Stimulated activated CD4-positive, alpha-beta T cell treated with anti-CD3 and anti-CD28 coated beads, Interleukin-1b, Interleukin-23, amount 100 ng/mL, for 4 hours (primary cell): ENCODE results near the gene LZIC.

Source experiments
- DNase-seq, 2 donors: peaks; one replicate each; pipeline ENCODE4 v3.0.0-alpha.2; 2020; ENCODE audit warnings: low read depth in 2 of 2

Gene LZIC

DNA sequence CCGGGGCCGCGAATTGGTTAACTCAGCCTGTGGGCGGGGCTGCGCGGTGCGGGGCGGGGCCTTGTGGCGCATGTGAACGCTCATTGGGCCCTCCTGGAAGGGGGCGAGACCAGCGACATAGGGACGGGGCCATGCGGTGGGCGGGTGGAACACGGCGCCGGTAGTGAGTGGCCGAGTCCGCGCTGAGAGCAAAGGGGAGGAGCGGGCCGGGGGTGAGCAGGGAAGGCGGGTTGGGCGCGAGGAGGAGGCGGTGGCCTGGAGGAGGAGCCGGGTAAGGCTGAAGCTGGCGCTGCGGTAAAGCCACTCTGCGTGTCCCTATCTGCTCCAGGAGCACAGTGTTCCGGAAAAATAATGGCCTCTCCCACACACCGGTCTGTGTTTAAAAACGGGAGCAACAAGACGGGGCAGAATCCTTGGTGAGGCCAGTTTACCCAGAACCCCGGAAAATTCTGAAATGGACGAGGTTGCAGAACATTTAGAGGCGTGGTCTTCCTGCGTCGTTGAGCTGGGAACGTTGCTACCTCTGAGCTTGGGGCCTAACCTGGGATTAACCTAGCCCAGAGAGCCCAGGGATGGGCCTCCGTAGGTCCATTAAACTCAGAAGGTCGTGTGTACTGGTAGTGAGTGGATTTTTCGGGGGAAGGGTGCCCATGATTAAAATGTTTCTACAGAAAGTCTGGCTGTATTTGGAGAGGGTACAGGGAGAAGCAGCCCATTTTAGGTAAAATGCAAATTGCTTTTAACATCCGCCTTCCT lies 32.6 kb downstream of the LZIC start:
- DNase-seq, result peak; percentile 100

DNA sequence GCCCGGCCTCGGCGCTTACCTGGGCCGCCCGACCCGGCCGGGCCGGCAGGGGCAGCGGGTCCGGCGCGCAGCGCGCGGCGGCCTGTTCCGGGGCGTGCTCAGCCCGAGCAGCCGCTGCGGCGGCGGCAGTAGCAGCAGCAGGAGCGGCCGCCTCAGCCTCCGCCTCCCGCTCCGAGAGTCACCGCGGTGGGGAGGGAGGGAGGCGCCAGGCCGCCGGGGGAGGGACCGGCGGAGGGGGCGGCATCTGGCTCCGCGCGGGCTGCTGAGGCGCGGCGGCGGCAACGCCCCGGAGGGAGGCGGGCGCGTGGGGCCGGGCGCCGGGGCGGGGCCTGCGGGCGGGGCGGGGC lies 33.1 kb downstream of the LZIC start, which contains the start of gene CTNNBIP1:
Gene CTNNBIP1, minus strand, starts transcription at position 194 of the 347 bp plus-strand sequence. CDS start 38,205 bp downstream, outside the sequence.
- DNase-seq, result no peak

DNA sequence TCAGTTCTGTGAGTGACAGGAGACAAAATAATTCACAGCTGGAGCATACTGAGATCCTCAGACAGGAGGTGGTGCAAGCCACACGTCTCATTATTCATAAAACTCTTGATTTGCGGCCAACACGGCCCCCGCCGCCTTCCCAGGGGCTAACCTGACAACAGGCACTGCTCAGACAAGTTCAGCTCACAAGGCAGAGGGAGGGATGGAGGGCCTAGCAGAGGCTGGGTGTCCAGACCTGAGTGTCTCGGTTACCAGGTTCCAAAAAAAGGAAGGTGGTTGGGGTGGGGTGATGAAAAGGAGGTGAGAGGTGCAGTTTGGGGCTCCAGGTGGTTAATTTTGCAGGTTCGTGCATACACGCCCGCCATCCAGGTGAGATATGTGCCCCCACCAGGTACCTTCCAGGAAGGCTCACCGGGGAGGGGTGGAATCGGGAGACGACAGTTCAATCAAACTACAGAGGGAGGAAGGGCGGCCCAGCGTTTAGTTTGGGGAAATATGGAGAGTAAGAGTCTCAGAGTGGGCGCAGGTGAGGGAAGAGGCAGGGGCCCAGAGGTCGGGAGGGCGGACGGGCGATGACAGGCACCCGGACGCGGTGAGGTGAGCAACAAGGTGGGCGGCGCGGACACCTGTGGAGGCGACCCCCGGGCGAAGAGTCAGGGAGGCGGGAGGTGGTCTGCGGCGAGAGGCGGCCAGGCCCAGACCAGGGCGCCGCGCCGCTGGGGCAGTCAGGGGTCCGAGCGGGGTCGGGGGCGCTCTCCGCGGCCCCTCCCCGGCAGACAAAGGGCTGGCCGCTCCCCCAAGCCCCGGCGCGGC lies 33.8 kb downstream of the LZIC start:
- peak; percentile 0 to 18 for DNase-seq

DNA sequence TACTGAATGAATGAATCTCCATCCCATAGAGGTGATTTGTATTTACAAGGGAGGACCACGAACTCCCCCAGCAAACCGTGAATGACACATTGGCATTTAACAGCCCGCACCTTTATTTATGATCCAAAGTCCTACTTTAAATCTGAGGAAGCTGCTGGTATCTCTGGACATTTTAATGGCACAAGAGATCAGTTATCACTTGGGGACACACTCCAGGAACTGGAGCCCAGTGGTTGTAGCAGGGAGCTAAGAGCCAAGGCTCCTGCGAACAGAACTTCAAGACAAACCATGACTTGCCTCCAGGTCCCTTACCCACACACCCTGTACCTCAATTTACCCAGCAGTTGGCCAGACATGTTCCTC lies 34.3 kb downstream of the LZIC start:
- no peak for DNase-seq

DNA sequence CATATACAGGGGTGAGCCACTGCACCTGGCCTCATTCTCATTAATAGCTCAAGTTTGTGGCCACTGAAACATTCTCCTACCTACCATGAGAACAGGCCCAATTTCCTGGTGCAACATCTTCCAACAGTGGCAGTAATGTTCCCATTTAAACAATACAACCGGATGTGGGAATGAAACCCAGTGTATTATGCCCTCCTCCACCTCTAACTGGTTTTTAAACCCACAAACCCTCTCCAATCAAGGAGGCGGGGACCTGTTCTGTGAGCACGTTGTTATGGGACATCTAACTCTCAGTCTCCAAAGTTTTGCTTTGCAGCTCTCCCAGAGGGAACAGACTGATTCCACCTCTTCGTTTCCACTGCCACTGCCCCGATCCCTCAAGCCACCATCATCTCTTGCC lies 35.8 kb downstream of the LZIC start:
- DNase-seq, result no peak

DNA sequence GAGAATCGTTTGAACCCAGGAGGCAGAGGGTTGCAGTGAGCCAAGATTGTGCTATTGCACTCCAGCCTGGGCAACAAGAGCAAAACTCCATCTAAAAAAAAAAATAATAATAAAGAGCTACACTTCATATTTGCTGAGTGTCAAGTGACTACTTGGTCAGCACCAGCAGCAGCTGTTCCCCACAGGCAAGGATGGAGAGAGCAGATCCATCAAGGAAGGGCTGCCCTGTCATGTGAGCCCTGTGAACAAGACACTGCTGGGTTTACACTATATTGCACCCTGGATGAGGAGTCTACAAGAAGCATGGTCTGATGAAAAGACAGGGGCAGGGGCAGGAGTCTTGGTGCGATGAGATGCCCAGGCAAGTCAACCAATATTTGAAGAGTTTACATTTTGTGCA lies 36.7 kb downstream of the LZIC start:
- no peak for DNase-seq

DNA sequence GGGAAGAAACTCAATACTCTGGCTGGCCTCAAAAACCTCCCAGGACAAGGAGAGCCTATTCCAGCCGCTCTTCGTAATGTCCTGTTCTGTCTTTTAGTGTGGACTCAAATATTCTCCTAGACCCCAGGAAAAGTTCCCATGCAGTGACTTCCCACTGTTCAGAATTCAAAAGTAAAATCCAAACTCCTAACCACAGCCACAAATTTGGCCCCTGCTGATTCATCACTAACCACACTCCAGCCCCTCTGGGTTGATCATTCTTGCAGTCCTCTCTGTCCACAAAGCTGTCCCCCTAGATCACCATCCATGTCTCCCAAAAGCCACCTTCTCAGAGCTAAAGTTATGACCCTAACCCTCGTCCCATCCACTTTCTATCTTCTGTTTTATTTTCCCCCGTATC lies 38.2 kb downstream of the LZIC start:
- DNase-seq, result no peak

DNA sequence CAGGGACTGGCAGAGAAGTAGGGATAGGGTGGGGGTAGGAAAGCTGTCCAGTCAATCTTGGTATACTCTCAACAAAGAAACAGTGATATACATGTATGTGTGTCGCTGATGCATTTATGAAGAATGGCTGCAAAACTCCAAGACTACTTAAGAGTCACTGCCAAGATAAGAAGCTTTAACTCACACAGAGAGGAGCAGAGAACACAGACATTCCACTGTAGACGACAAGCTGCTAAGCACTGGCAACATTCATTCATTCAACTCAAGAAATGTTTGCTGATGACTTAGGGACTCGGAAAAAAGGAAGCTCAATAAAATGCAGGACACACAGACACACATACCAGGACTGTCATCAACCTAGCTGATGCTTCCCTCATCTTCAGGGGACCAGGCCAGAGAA lies 38.6 kb downstream of the LZIC start:
- no peak for DNase-seq

DNA sequence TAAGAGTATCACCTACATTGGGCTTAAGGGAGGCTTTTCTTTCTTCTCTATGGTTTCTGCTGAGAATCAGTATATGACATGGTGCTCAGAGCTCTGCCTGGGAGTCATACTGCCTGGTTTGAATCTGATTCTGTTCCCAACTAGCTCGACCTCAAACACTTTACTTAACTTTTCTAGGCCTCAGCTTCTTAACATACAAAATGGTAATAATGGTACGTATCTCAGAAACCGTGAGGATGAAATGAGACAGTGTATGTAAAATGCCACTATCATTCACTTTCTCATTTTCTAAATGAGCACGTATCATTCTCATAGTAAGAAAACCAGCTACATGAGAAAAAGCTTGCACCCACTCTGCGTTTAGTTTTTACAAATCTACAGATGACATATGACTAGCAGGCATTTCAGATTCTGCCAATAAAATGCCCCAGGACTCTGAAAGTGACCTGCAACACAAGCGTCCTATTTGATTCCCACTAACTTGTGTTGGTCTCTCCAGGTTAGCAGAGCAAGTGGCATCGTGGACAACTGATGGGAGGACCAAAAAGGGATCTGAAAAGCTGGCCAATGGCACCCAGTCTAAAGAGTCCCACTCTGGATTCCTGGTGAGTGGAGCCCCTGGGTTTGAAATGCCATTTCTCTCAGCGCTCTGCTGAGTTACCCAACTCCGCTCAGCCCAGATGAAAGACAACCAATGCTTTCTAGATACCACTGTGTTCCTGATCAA lies 39.2 kb downstream of the LZIC start:
- no peak for DNase-seq

DNA sequence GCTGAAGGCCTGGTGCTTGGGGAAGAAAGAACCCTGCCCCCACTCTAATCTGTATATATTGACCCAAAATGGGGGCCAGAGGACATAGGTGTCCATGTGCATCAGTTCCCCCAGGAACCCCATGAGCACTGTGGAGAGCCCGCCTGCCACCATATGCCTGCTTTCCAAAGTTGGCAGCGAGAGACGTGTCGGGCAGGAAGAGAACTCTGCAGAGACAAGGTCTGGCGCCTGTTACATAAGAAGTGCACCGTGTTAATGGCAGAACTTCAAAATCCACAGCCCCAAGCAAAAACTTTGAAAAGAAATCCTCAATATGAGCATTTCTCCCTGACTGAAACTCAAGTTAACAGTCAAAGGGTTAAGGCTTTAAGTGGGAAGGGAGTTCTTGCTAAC lies 41.1 kb downstream of the LZIC start:
- no peak for DNase-seq

DNA sequence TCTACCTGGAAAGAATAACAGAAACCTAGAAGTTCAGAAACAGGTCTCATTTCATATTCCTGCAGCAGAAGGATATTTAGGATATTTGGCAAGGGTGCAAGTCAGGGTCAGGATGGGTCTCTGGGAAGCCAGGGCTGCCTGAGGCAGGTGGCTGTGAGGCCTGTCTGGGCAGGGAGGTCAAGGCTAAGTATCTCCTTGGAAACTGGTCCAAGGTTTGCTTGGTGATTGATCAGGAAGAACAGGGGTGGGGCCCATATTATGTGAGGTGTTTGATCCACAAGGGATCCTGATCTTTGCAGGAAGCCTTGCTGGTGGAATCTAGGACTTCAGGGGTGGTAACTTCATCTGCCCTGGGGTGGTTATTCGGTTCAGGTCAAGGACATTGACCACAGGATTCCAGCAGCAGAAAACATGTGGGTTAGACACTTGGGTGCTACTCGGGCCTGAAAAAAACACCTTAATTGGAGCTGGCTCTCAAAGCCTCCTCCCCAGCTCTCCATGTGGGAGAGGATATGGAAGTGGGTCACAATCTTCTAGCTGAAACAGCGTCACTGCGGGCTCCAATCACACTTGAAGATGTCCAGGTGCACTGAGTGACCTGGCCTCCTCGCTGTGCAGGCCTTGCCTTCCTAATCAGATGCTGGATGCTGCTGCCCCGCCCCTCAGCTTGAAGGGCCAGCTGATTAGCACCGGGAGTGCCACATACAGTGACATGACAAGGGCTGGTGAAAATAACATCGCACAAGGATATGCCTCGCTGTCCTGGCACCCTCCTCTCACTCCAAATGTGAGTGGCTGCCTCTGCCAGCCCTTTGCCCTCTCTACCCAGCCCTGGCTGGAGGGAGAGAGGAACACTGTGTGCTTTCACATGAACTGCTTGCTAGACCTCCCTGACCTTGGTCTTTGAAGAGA lies 41.8 kb downstream of the LZIC start:
- no peak for DNase-seq

DNA sequence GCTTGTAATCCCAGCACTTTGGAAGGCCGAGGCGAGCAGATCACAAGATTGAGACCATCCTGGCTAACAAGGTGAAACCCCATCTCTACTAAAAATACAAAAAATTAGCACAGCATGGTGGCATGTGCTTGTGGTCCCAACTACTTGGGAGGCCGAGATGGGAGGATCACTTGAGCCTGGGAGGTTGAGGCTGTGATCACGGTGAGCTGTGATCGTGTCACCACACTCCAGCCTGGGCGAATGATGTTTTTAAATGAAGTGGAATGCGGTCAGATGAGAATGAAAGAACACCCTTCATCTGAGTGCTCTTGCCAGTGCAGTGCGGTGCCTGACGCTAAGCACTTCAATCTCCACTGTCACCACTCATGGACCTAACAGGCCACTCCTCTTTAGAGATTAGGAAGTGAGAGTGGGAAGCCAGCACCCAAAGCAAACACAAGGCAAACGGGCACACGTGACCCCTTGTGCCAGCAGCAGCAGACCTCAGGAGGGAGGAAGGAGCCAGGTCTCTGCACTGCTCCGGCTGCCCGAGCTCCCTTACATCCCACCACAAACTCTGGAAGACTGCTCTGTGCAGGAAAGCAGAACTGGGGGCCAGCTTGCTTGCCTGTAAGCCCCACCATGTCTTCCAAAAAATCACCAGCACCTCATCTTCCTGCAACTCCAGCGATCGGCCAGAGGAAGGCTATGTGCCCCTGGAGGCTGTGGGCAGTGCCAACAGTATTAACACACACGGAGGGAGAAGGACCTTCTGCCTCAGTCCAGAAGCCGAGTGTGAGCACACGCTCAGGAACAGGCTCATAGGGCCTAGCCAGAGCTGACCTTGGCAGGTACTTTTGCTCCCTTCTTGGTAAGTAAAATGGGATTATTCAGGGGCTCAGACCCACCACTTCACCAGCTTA lies 42.8 kb downstream of the LZIC start:
- DNase-seq, result no peak

DNA sequence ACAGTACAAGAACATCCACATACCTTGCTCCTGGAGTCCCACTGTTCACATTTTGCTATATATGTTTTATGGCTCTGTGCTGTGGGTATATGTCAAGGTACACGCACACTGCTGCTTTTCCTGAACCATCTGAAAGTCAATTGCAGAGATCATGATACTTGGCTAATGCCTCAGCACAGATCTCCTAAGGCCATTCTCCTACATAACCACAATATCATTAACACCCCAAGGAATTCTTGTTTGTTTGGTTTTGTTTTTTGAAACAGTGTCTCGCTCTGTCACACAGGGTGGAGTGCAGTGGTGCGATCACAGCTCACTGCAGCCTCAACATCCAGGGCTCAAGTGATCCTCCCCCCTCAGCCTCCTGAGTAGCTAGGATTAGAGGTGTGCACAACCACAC lies 49.1 kb downstream of the LZIC start:
- no peak for DNase-seq

DNA sequence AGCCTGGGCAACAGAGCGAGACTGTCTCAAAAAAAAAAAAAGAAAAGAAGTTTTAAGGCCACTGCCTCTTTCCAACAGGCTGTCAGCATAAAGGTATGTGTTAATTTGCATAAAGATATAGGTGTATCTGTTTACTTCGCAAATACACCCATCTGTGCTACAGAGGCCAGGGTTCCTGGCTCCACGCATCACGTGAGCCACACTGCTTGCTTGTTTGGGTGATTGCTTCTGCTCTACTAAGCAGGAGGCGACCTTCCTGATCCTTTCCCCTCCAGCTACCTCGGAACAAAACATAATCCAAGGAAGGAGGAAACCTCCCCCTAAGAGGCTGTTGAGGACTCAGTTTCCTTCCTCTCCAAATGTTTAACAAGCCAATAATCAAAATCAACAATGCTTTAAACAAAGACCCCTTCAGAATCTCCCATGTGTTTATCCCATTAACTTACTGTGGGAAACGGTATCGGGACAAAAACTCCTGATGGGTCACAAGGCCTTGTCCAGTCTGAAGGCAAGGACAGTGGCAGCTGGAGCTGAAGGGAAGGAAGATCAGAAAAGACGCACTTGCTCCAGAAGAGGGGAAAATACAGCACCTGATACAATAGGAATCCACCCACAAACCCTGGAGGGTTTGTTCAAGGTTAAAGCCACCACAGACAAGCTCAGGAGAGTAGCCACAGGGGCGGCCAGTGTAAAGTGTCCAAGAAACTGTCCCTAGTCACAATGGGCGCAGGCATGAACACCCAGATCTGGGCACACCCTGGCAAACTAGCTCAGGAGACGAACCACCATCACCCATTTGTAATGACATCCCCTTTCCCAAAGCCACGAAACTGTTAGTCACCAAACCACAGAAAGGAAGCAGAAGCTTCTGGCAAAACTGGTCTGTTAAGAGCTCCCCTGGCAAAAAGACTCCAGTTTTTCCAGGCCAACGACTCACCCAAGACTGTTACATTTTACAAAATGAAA lies 50.3 kb downstream of the LZIC start:
- no peak for DNase-seq

DNA sequence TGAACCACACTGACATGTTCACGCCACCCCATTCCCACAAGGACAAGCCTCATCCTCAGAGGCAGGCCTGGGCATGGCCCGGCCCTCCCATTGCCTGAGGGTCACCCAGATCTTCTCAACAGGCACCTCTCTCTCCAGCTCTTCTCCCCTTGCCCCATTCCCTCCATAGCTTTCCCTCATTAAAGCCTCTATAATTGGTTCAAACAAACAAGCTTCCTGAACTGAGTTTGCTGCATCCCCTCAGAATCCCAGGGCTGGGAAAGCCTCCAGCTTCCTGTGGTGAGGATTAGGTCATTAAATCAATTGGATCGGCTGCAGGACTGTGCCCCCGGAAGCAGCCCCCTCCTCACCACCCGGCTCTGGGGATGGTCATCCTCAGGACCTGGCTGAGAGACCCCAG lies 52.0 kb downstream of the LZIC start:
- no peak for DNase-seq

DNA sequence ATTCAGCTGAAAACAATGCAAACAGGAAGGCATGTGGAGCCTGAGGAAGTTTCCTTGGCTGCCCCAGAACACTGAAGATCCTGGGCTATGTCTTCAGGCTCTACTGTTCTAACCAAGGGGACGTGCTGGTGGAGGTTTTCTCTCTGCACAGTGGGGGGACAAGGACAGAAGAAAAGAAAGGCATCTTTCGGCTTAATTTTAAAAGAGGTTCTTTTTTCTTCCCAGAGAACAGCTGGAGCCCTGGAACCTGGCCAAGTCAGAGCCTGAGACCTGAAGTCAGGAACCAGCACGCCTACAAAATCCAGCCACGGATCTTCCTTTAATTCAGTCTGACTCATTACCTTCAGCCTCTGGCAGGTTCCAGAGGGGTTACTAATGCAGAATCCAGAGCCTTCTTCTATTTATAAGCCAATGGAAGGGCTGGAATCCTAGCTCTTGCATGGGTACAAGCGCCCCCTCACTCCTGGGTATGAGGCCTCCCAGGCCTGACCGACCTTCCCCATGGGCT lies 52.9 kb downstream of the LZIC start:
- DNase-seq, result no peak

DNA sequence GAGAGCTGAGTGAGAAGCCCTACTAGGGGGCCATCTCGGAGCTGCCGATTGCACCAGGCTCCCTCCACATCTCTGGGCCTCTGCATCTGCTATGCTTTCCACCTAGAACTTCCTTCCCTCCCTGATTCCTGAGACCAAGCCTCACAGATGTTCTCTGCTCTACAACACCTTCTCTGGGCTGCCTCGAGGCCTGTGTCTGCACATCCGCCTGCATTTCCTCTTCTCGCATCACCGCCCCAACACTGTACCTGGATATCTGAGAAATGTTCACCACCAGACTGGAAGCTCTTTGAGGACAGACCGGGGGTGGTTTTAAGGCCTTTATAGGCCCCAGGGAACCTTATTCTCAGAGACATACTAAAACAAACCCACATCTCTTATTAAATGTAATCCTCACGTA lies 53.8 kb downstream of the LZIC start:
- no peak for DNase-seq

DNA sequence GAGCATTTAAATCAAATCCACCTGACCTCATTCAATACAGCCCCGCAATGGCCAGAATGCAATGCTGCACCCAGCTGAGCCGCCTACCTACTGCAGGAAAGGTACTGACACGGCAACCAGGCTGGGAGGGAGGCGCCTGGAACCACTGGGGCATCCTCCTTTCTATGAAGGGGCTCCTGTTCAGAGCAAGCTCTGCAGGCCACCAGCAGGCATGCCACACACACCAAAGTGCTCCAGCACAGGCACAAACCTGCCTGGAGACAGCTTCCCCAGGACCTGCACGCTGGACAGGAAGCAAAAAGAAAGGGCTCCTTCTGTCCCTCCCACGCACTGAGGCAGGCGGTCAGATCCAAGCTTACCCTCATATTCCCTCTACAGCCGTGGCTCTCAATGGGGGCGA lies 54.3 kb downstream of the LZIC start:
- no peak for DNase-seq

DNA sequence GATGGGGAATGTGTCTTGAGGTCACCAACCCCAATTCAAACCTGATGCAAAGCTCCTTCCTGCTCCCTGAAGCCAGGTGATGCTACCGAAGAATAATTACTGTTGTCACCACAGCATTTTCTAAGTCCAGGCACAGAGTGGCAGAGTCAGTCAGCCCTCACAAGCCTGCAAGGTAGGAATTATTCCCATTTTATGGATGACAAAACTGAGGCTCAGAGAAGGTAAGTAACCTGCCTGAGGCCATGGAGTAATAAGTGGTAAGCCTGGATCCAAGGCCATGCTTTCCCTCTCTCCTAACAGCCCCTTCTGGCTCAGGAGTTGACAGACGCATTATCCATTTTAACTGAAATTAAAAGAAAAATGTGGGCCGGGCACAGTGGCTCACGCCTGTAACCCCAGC lies 56.1 kb downstream of the LZIC start:
- no peak for DNase-seq
